ENCODE measurements around the gene DYSF. TPM values are rescaled to one million over a fixed set of nuclear protein-coding genes. Genes with fewer than 3 reads are reported as not detected.

The DYSF gene
- total RNA-seq, 1 experiment from 2014 or later: 0.24 TPM

DNA sequence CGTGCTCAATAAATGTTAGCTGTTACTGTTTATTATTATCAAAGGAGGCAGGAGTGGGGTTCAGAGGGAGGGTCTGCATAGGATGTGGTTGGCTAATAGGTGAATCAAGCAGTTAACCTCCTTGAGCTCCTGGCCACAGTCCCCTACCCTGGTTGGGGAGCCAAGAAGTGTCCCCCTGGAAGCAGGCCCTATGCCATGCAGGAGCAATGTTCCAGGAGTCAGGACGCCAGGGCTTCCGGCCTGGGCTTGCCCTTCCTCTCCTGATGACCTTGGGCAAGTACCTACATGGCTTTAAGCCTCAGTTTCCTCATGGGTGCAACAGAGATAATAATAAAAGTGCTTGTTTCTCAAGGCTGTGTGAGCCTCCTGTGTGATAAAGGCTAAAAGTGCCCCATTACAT lies 84.9 kb downstream of the DYSF start:
- Histone ChIP-seq H3K4me1 (ENCODE audit: insufficient read depth, low read length, poor library complexity, severe bottlenecking) (no peaks in the 10 kb centered on the region), H3K27me3 (replicated peaks; ENCODE audit: insufficient read depth, low read depth, low read length, poor library complexity) (no peaks in the 10 kb centered on the region), H3K4me3 (ENCODE audit: low read depth, low read length, poor library complexity, severe bottlenecking) (no peak overlapping the region), H3K27ac (ENCODE audit: low read depth, low read length, poor library complexity, severe bottlenecking) (no peak overlapping the region), H3K9me3 (ENCODE audit: low read depth, low read length, poor library complexity, severe bottlenecking) (no peaks in the 10 kb centered on the region), H3K36me3 (ENCODE audit: insufficient read depth, low read length, poor library complexity, severe bottlenecking) (no peaks in the 10 kb centered on the region)
- ChIA-PET POLR2A (ENCODE audit: low non-redundant PET) (no interaction called here), CTCF (no interaction called here)
- DNase-seq (ENCODE audit: low spot score): no peak
- intact Hi-C loops (cut with micrococcal nuclease; ENCODE audit: unreplicated experiment): no loop called here
- TF ChIP-seq, protein P1, sequence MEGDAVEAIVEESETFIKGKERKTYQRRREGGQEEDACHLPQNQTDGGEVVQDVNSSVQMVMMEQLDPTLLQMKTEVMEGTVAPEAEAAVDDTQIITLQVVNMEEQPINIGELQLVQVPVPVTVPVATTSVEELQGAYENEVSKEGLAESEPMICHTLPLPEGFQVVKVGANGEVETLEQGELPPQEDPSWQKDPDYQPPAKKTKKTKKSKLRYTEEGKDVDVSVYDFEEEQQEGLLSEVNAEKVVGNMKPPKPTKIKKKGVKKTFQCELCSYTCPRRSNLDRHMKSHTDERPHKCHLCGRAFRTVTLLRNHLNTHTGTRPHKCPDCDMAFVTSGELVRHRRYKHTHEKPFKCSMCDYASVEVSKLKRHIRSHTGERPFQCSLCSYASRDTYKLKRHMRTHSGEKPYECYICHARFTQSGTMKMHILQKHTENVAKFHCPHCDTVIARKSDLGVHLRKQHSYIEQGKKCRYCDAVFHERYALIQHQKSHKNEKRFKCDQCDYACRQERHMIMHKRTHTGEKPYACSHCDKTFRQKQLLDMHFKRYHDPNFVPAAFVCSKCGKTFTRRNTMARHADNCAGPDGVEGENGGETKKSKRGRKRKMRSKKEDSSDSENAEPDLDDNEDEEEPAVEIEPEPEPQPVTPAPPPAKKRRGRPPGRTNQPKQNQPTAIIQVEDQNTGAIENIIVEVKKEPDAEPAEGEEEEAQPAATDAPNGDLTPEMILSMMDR (conservative IDR thresholded peaks at IDR 0.05; ENCODE audit: low read depth, low read length): no peak
- TF ChIP-seq EZH2 (IDR thresholded peaks at IDR 0.05; ENCODE audit: borderline replicate concordance, low read depth, low read length, poor library complexity, severe bottlenecking): no peak
- BruUV-seq (replicated peaks): no TSS peak

DNA sequence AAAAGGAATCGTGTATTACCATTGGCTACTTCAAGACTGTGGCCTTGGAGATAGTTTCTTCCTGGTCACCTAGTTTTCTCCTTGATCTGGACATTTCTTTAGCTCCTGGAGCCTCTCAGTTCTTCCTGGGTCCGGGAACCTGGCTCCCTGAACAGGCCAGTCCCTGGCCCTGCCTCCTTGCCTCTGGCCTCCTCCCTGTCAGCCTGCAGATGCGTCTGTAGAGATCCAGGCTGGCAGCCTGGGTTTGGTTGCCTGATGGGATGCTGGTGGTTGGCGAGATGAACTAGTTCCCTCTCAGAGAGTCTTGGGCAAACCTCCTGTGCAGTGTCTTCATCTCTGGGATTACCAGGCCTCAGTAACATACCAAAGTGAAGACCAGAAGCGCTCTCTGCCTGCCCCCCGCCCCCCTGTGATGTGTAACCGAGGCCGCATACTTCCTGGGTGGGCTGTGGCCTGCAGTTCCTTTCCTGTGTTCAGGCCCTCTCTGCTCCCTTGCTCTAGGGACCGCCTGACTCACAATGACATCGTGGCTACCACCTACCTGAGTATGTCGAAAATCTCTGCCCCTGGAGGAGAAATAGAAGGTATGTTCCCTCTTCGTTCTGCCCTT lies 85.4 kb downstream of the DYSF start:
- intact Hi-C loops (cut with micrococcal nuclease; ENCODE audit: unreplicated experiment): no loop called here
- ChIA-PET POLR2A (ENCODE audit: low non-redundant PET) (no interaction called here), CTCF (no interaction called here)
- TF ChIP-seq, protein P1 (conservative IDR thresholded peaks at IDR 0.05; ENCODE audit: low read depth, low read length): no peak
- TF ChIP-seq EZH2 (IDR thresholded peaks at IDR 0.05; ENCODE audit: borderline replicate concordance, low read depth, low read length, poor library complexity, severe bottlenecking): no peak
- Histone ChIP-seq H3K9me3 (ENCODE audit: low read depth, low read length, poor library complexity, severe bottlenecking) (no peaks in the 10 kb centered on the region), H3K4me3 (ENCODE audit: low read depth, low read length, poor library complexity, severe bottlenecking) (no peak overlapping the region), H3K27ac (ENCODE audit: low read depth, low read length, poor library complexity, severe bottlenecking) (no peak overlapping the region), H3K36me3 (ENCODE audit: insufficient read depth, low read length, poor library complexity, severe bottlenecking) (no peaks in the 10 kb centered on the region), H3K27me3 (replicated peaks; ENCODE audit: insufficient read depth, low read depth, low read length, poor library complexity) (no peaks in the 10 kb centered on the region), H3K4me1 (ENCODE audit: insufficient read depth, low read length, poor library complexity, severe bottlenecking) (no peaks in the 10 kb centered on the region)
- no peak for DNase-seq (ENCODE audit: low spot score)
- BruUV-seq (replicated peaks): no TSS peak

DNA sequence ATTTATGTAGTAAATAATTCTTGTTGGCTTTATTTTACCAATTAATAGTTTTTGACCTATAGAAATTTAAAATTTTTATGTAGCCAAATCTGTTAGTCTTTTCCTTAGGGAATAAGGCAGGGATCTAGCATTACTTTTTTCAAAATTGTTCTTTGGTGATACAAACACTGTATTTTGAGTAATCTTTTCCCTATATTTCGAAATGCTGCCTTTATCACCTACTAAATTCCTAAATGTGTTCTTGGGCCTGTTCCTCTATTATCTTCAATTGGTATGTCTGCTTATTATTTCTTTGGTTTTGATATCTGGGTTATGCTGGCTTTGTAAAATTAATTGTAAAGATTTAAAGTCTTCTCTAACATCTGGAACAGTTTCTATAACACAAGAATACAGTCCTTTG lies 87.5 kb downstream of the DYSF start:
- H3K4me3 ChIP-seq (ENCODE audit: low read depth, low read length, poor library complexity, severe bottlenecking): no peak overlapping the region
- H3K4me1 ChIP-seq (ENCODE audit: insufficient read depth, low read length, poor library complexity, severe bottlenecking): peaks cover 4% of the 10 kb centered on the region
- no peak overlapping the region for H3K27ac ChIP-seq (ENCODE audit: low read depth, low read length, poor library complexity, severe bottlenecking)
- ChIA-PET CTCF (no interaction called here), POLR2A (ENCODE audit: low non-redundant PET) (no interaction called here)
- H3K27me3 ChIP-seq (replicated peaks; ENCODE audit: insufficient read depth, low read depth, low read length, poor library complexity): no peaks in the 10 kb centered on the region
- intact Hi-C loops (cut with micrococcal nuclease; ENCODE audit: unreplicated experiment): no loop called here
- BruUV-seq (replicated peaks): no TSS peak
- no peak for DNase-seq (ENCODE audit: low spot score)
- H3K36me3 ChIP-seq (ENCODE audit: insufficient read depth, low read length, poor library complexity, severe bottlenecking): no peaks in the 10 kb centered on the region
- no peak for TF ChIP-seq EZH2 (IDR thresholded peaks at IDR 0.05; ENCODE audit: borderline replicate concordance, low read depth, low read length, poor library complexity, severe bottlenecking)
- TF ChIP-seq, protein P1 (conservative IDR thresholded peaks at IDR 0.05; ENCODE audit: low read depth, low read length): no peak
- no peaks in the 10 kb centered on the region for H3K9me3 ChIP-seq (ENCODE audit: low read depth, low read length, poor library complexity, severe bottlenecking)
